Suprapubic skin (tissue), 4 donors: Measurements from ENCODE around the gene CCL13. TPM values are rescaled to one million over a fixed set of nuclear protein-coding genes. Genes with fewer than 3 reads are reported as not detected.

Source experiments
- DNase-seq, 2 donors: peaks; one replicate each; pipeline ENCODE4 v3.0.0-alpha.2; 2019; ENCODE audit warnings: low spot score in 2 of 2
- H3K27ac ChIP-seq: fragments of 200-600 bp; sonication (generic); one replicate; pipeline ENCODE4 v1.5.1; 2019
- H3K27me3 ChIP-seq: fragments of 200-600 bp; sonication (generic); one replicate; pipeline ENCODE4 v1.5.1; 2019
- H3K36me3 ChIP-seq: fragments of 200-600 bp; sonication (generic); one replicate; pipeline ENCODE4 v1.5.1; 2019
- H3K4me1 ChIP-seq: fragments of 200-600 bp; sonication (generic); one replicate; pipeline ENCODE4 v1.5.1; 2019
- H3K4me3 ChIP-seq: fragments of 200-600 bp; sonication (generic); one replicate; pipeline ENCODE4 v1.5.1; 2019; ENCODE audit warnings: mild to moderate bottlenecking
- H3K9me3 ChIP-seq: fragments of 200-600 bp; sonication (generic); one replicate; pipeline ENCODE4 v1.5.1; 2019
- EP300 ChIP-seq: sonication (generic); formaldehyde crosslinking; IDR thresholded peaks from one replicate; pipeline ENCODE4 v1.6.1; 2017; ENCODE audit warnings: antibody characterized with exemption
- POLR2A ChIP-seq, 2 donors: fragments of 450-650 bp; IDR thresholded peaks; one replicate each; pipeline ENCODE4 v1.6.1; 2017; ENCODE audit warnings: antibody characterized with exemption in 2 of 2, mild to moderate bottlenecking in 2 of 2, moderate library complexity in 2 of 2
- POLR2AphosphoS5 ChIP-seq, 3 donors: sonication (generic); formaldehyde crosslinking; IDR thresholded peaks; one replicate each; pipeline ENCODE4 v1.6.1; 2017; ENCODE audit warnings: antibody characterized with exemption in 3 of 3
- WGBS: methylation state at CpG from one replicate; pipeline ENCODE4 v1.1.5; 2018; 5-methylcytosine and 5-hydroxymethylcytosine counted together
- total RNA-seq, 4 donors: library from RNA; depleted of rRNA; stranded (reverse); fragments of >200 nt; gene quantifications; one replicate each; pipeline ENCODE4 v1.1.0, GENCODE V29; 2016
- TF ChIP-seq, protein P1 (sequence below), 2 donors: fragments of 200-600 bp in 1 of 2; fragments of 450-650 bp in 1 of 2; sonication (generic) in 1 of 2; IDR thresholded peaks; one replicate each; pipeline ENCODE4 v1.5.1; 2016 to 2019; ENCODE audit warnings: antibody characterized with exemption in 2 of 2, mild to moderate bottlenecking in 1 of 2, moderate library complexity in 1 of 2

Gene CCL13
- total RNA-seq, 4 donors from 2014 or later, result 1.6 TPM; not detected in 3

DNA sequence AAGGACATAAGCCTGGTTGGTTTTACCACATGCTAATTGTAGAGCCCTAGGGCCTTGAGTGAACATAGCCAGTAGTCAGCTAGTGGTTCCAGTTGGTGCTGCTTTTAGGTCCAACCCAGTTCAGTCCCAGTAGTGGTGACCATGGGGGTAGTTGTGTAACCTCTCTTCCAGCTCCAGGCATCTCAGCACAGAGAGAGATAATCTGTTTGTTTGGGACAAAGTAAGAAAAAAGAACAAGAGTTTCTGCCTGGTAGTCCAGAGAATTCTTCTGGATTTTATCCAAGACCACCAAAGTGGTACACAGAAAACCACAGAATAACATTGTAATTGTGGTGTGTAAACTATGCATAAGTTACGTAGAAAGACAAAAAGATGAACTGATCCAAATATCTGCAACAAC, 5.2 kb upstream of the CCL13 start:
- WGBS, result 55% methylated on average over 1 of the region's 1 CpG
- Histone ChIP-seq H3K4me3 (no peak overlapping the region), H3K4me1 (peaks cover 9% of the 10 kb centered on the region), H3K36me3 (no peaks in the 10 kb centered on the region), H3K27me3 (no peaks in the 10 kb centered on the region), H3K27ac (no peak overlapping the region), H3K9me3 (no peaks in the 10 kb centered on the region)
- no peak for DNase-seq
- TF ChIP-seq POLR2A (IDR thresholded peaks at IDR 0.05) (no peak), POLR2AphosphoS5 (IDR thresholded peaks at IDR 0.05) (no peak), EP300 (no peak)
- TF ChIP-seq, protein P1, sequence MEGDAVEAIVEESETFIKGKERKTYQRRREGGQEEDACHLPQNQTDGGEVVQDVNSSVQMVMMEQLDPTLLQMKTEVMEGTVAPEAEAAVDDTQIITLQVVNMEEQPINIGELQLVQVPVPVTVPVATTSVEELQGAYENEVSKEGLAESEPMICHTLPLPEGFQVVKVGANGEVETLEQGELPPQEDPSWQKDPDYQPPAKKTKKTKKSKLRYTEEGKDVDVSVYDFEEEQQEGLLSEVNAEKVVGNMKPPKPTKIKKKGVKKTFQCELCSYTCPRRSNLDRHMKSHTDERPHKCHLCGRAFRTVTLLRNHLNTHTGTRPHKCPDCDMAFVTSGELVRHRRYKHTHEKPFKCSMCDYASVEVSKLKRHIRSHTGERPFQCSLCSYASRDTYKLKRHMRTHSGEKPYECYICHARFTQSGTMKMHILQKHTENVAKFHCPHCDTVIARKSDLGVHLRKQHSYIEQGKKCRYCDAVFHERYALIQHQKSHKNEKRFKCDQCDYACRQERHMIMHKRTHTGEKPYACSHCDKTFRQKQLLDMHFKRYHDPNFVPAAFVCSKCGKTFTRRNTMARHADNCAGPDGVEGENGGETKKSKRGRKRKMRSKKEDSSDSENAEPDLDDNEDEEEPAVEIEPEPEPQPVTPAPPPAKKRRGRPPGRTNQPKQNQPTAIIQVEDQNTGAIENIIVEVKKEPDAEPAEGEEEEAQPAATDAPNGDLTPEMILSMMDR (IDR thresholded peaks at IDR 0.05), result no peak

DNA sequence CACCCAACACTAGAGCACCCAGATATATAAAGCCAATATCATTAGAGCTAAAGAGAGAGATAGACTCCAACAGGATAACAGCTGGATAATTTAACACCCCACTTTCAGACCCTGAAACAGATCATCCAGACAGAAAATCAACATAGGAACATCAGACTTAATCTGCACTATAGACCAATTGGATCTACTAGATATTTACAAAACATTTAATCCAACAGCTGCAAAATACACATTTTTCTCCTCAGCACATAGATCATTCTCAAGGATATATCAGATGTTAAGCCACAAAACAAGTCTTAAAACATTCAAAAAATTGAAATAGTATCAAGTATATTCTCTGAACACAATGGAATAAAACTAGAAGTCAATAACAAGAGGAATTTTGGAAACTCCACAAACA, 4.1 kb upstream of the CCL13 start:
- no peak for TF ChIP-seq POLR2A (IDR thresholded peaks at IDR 0.05)
- no peak for TF ChIP-seq POLR2AphosphoS5 (IDR thresholded peaks at IDR 0.05)
- TF ChIP-seq EP300, result no peak
- TF ChIP-seq, protein P1 (IDR thresholded peaks at IDR 0.05), result no peak
- Histone ChIP-seq H3K27ac (no peak overlapping the region), H3K4me3 (no peak overlapping the region), H3K9me3 (no peaks in the 10 kb centered on the region), H3K36me3 (no peaks in the 10 kb centered on the region), H3K4me1 (peaks cover 9% of the 10 kb centered on the region), H3K27me3 (no peaks in the 10 kb centered on the region)
- no peak for DNase-seq

DNA sequence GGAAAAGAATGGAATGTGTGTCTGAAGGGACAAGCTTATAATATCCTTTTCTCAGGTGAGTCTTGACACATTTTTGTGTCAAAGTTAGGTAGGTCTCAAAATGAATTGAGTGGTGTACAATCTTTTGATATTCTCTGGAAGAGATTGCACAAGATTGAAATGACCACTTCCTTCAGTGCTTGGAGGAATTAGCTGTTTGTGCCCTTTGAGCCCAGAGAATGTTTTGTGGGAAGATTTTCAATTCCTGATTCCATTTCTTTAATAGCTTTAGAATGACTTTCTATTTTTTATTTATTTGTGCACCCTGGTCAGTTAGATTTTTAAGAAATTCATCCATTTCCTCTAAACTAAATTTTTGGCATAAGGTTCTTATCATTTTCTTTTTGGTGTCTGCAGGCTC, 1.6 kb upstream of the CCL13 start:
- H3K27me3 ChIP-seq, result no peaks in the 10 kb centered on the region
- no peaks in the 10 kb centered on the region for H3K36me3 ChIP-seq
- H3K4me1 ChIP-seq, result peaks cover 7% of the 10 kb centered on the region
- TF ChIP-seq POLR2A (IDR thresholded peaks at IDR 0.05) (no peak), EP300 (no peak)
- no peak overlapping the region for H3K4me3 ChIP-seq
- H3K9me3 ChIP-seq, result no peaks in the 10 kb centered on the region
- H3K27ac ChIP-seq, result no peak overlapping the region
- no peak for DNase-seq

DNA sequence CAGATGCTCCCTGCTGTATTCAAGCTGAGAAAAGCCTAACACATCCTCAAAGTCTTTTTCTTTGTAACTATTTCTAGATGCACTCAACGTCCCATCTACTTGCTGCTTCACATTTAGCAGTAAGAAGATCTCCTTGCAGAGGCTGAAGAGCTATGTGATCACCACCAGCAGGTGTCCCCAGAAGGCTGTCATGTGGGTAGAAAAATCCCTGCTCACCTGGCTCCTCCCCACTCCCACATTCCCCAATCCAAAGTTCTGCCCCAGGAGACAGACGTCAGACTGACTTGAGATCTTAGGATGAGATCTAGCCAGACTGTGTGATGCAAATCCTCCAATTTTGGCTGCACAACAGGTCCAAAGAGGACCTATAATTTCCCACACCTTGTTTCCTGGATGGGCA, 1.1 kb downstream of the CCL13 start:
- no peak for DNase-seq
- 72% methylated on average over 2 of the region's 2 CpGs for WGBS
- H3K4me3 ChIP-seq, result no peak overlapping the region
- H3K4me1 ChIP-seq, result peaks cover 4% of the 10 kb centered on the region
- H3K27ac ChIP-seq, result no peak overlapping the region
- H3K9me3 ChIP-seq, result no peaks in the 10 kb centered on the region
- H3K27me3 ChIP-seq, result no peaks in the 10 kb centered on the region
- TF ChIP-seq POLR2AphosphoS5 (IDR thresholded peaks at IDR 0.05), result no peak
- TF ChIP-seq, protein P1 (IDR thresholded peaks at IDR 0.05), result no peak
- no peak for TF ChIP-seq POLR2A (IDR thresholded peaks at IDR 0.05)
- no peak for TF ChIP-seq EP300
- H3K36me3 ChIP-seq, result no peaks in the 10 kb centered on the region

DNA sequence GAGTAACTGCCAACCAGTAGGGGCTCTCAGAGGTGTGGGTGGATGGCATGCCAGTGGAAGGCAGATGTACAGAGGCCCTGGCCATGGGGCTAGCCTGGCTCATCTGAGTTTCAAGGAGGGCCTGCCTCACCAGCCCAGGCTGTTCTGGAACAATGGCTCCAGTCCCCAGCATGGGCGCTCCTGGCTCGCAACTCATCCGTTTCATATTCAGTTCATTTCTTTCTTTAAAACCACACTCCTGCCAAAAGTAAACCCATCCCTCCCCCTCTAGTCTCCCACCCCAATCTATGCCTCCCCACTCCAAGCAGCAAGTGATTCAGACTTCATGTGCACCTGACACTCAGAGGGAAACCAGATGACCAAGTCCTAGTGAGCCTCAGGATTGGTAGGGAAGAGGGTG, 2.4 kb downstream of the CCL13 start:
- no peaks in the 10 kb centered on the region for H3K36me3 ChIP-seq
- no peak for DNase-seq
- peaks cover 4% of the 10 kb centered on the region for H3K27me3 ChIP-seq
- no peak overlapping the region for H3K27ac ChIP-seq
- TF ChIP-seq, protein P1 (IDR thresholded peaks at IDR 0.05), result no peak
- TF ChIP-seq POLR2AphosphoS5 (IDR thresholded peaks at IDR 0.05) (no peak), EP300 (no peak), POLR2A (IDR thresholded peaks at IDR 0.05) (no peak)
- H3K9me3 ChIP-seq, result no peaks in the 10 kb centered on the region
- H3K4me3 ChIP-seq, result no peak overlapping the region
- WGBS, result 98% methylated on average over 3 of the region's 3 CpGs
- peaks cover 4% of the 10 kb centered on the region for H3K4me1 ChIP-seq

DNA sequence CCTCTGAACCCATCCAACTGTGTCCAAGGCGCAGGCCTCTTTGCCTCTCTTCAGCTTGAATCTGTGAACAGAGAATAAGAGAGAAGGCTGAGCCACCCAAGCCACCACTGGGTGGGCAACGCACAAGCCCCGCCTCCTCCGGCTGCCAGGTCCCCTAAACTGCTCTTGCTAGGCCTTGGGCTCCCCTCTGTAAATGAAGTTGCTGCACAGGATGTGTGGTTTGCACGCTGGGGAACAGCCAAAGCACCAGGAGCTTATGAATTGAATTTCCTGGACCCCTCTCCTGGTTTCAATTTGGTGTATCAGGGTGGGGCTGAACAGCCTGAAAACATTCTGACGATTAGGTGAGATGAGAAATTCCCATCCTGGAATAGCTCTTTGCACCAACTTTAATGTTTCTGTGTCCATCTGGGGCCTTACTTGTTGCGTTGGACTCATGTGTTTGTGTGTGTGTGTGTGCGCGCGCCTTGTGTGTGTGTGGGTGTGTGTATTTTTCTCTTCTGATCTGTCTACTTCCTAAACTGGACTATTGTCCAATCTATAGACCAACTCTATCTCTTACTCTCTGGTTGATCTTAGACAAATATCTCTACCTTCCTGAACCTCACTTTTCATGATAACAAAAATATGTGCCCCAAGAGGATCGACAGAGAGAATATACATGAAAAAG, 4.5 kb downstream of the CCL13 start:
- 73% methylated on average over 9 of the region's 11 CpGs for WGBS
- Histone ChIP-seq H3K9me3 (no peaks in the 10 kb centered on the region), H3K27ac (no peak overlapping the region), H3K27me3 (peaks cover 14% of the 10 kb centered on the region), H3K36me3 (no peaks in the 10 kb centered on the region), H3K4me3 (no peak overlapping the region), H3K4me1 (peaks cover 4% of the 10 kb centered on the region)
- TF ChIP-seq POLR2AphosphoS5 (IDR thresholded peaks at IDR 0.05), result no peak
- no peak for TF ChIP-seq EP300
- no peak for DNase-seq
